HepG2 (cell line): ENCODE results near the gene GJD3. TPM values are rescaled to one million over a fixed set of nuclear protein-coding genes. Genes with fewer than 3 reads are reported as not detected.

ENCODE experiments used
- ATAC-seq: fragments of 200-7000 bp; cut with Tn5 transposase; 3 replicates; pipeline ENCODE4 v1.9.1; 2020; ENCODE audit warnings: mild to moderate bottlenecking, moderate library complexity
- BruUV-seq: library from RNA; stranded (reverse); fragments of 400-500 nt; replicated peaks from 2 replicates; lab custom pipeline; 2021; lab: Mats Ljungman, UMichigan
- CTCF ChIA-PET: fragments of 300-600 bp; formaldehyde crosslinking; extraction: SDS; loops from one replicate; lab custom pipeline; 2021; ENCODE audit warnings: low total read pairs, inconsistent platforms, low intra/inter-chr PET ratio; lab: Yijun Ruan, JAX
- POLR2A ChIA-PET: fragments of 350-600 bp; sonication (Branson Sonifier 250); formaldehyde crosslinking; loops from one replicate; lab custom pipeline; 2020; ENCODE audit warnings: antibody characterized with exemption, inconsistent platforms; lab: Yijun Ruan, JAX
- DNase-seq: peaks from one replicate; pipeline ENCODE4 v3.0.0-alpha.2; 2015; ENCODE audit warnings: low spot score
- FAIRE-seq: peaks from 3 replicates; lab custom pipeline; 2011; peaks lifted over from hg19 to GRCh38; lab: Jason Lieb, UNC
- H2AFZ ChIP-seq: one replicate; pipeline ENCODE4 v1.6.1; 2011; ENCODE audit warnings: low read length, inconsistent platforms
- H3K27ac ChIP-seq: fragments of 300-600 bp; 3 replicates; pipeline ENCODE4 v1.8.0; 2011; ENCODE audit warnings: mixed run types, mild to moderate bottlenecking, mixed read lengths, low read length, inconsistent platforms; ENCODE audit not compliant: insufficient read depth; ENCODE audit errors: extremely low read length
- H3K27me3 ChIP-seq, 2 experiments: fragments of 200-600 bp in 1 of 2; 2 replicates in 1 of 2; 3 replicates in 1 of 2; pipeline versions ENCODE4 v1.6.0 to v1.8.0; 2011; ENCODE audit warnings: low read length in 2 of 2, mild to moderate bottlenecking in 2 of 2, moderate library complexity in 2 of 2, inconsistent platforms in 1 of 2; ENCODE audit not compliant: insufficient read depth in 2 of 2, control insufficient read depth in 1 of 2
- H3K36me3 ChIP-seq, 2 experiments: fragments of 200-600 bp in 1 of 2; replicated peaks in 1 of 2; 2 replicates in 1 of 2; 3 replicates in 1 of 2; pipeline versions ENCODE4 v1.5.1 to v1.8.0; 2011; ENCODE audit warnings: low read length in 2 of 2, inconsistent platforms in 1 of 2; ENCODE audit not compliant: insufficient read depth in 2 of 2, control insufficient read depth in 1 of 2
- H3K4me1 ChIP-seq: 2 replicates; pipeline ENCODE4 v1.5.1; 2012; ENCODE audit warnings: low read length, inconsistent platforms; ENCODE audit not compliant: insufficient read depth
- H3K4me2 ChIP-seq: 2 replicates; pipeline ENCODE4 v1.6.0; 2011; ENCODE audit warnings: low read depth, low read length, inconsistent platforms
- H3K4me3 ChIP-seq, 3 experiments: fragments of 200-600 bp in 1 of 3; sonication (generic), shearing (Covaris generic) in 1 of 3; replicated peaks in 1 of 3; 2 replicates each; pipeline ENCODE4 v1.5.1; 2011 to 2016; ENCODE audit warnings: low read length in 3 of 3, inconsistent platforms in 2 of 3, low read depth in 2 of 3, mild to moderate bottlenecking in 2 of 3, control low read depth in 1 of 3, mixed read lengths in 1 of 3; ENCODE audit not compliant: insufficient read depth in 1 of 3
- H3K79me2 ChIP-seq: one replicate; pipeline ENCODE4 v1.6.1; 2011; ENCODE audit warnings: low read length, inconsistent platforms; ENCODE audit not compliant: insufficient read depth
- H3K9ac ChIP-seq: 2 replicates; pipeline ENCODE4 v1.6.0; 2011; ENCODE audit warnings: mild to moderate bottlenecking, low read depth, low read length, inconsistent platforms; ENCODE audit not compliant: insufficient read depth
- H3K9me3 ChIP-seq: 2 replicates; pipeline ENCODE4 v1.5.1; 2012; ENCODE audit warnings: mild to moderate bottlenecking, low read length
- H4K20me1 ChIP-seq: 2 replicates; pipeline ENCODE4 v1.6.0; 2011; ENCODE audit warnings: inconsistent platforms, mild to moderate bottlenecking, low read length, moderate library complexity; ENCODE audit not compliant: insufficient read depth
- DMTF1 ChIP-seq: sonication (generic); formaldehyde crosslinking; IDR thresholded peaks from 2 replicates; pipeline ENCODE4 v1.4.0; 2020; ENCODE audit warnings: mild to moderate bottlenecking, missing genetic modification reagents
- ETV5 ChIP-seq: IDR thresholded peaks from 2 replicates; pipeline ENCODE4 v1.6.1; 2018; ENCODE audit warnings: missing biosample characterization, missing genetic modification reagents, inconsistent platforms, borderline replicate concordance
- GABPA ChIP-seq, 2 experiments: IDR thresholded peaks; 2 replicates each; pipeline ENCODE4 v1.6.1; 2011 to 2016; ENCODE audit warnings: low read depth in 2 of 2, low read length in 1 of 2, missing biosample characterization in 1 of 2, missing genetic modification characterization in 1 of 2
- GABPB1 ChIP-seq: IDR thresholded peaks from 2 replicates; pipeline ENCODE4 v1.6.1; 2016; ENCODE audit warnings: mild to moderate bottlenecking, missing genetic modification reagents, moderate library complexity, missing compliant biosample characterization
- KDM5B ChIP-seq: sonication (generic); formaldehyde crosslinking; IDR thresholded peaks from 2 replicates; pipeline ENCODE4 v1.4.0; 2020; ENCODE audit warnings: missing genetic modification reagents, mild to moderate bottlenecking, borderline replicate concordance
- RARA ChIP-seq: IDR thresholded peaks from 2 replicates; pipeline ENCODE4 v1.6.1; 2016; ENCODE audit warnings: missing genetic modification reagents, missing compliant biosample characterization
- ZFP91 ChIP-seq: sonication (generic); formaldehyde crosslinking; IDR thresholded peaks from 2 replicates; pipeline ENCODE4 v1.9.0; 2022; ENCODE audit warnings: missing genetic modification reagents, mild to moderate bottlenecking, borderline replicate concordance
- ZNF652 ChIP-seq: IDR thresholded peaks from 2 replicates; pipeline ENCODE4 v1.6.1; 2016; ENCODE audit warnings: low read depth, borderline replicate concordance
- WGBS: methylation state at CpG from one replicate; pipeline ENCODE4 v1.1.6; 2017; ENCODE audit warnings: low lambda C conversion rate; 5-methylcytosine and 5-hydroxymethylcytosine counted together
- in situ Hi-C: cut with HindIII; loops from 2 replicates; pipeline ENCODE4 v1.10.0; 2017; ENCODE audit warnings: low pct_unique_long_range_greater_than_20kb; ENCODE audit not compliant: extremely low pct_ligation_motif_present
- intact Hi-C: fragments of 100-400 bp; cut with micrococcal nuclease; formaldehyde crosslinking; loops from one replicate; pipeline ENCODE4 v1.10.0; 2022; ENCODE audit not compliant: unreplicated experiment
- polyA plus RNA-seq, 8 experiments: library from polyadenylated mRNA; depleted of rRNA in 3 of 8; stranded (reverse) in 7 of 8; unstranded in 1 of 8; fragments of >200 nt; fragmentation: Illumina TruSeq in 4 of 8; extraction: Trizol in 4 of 8; gene quantifications; 2 replicates each; pipeline versions ENCODE4 v1.2.1 to v1.2.3, GENCODE V29; 2011 to 2016; ENCODE audit warnings: low read depth in 4 of 8, missing spikeins in 1 of 8, mixed read lengths in 1 of 8; ENCODE audit not compliant: insufficient read depth in 1 of 8
- total RNA-seq, 5 experiments: library from RNA; depleted of rRNA; stranded (reverse); fragments of >200 nt; fragmentation: Illumina TruSeq; extraction: Trizol; gene quantifications; 2 replicates each; pipeline ENCODE4 v1.2.3, GENCODE V29; 2016; ENCODE audit warnings: low read depth in 1 of 5
- TF ChIP-seq, protein P1 (sequence below): sonication (generic); formaldehyde crosslinking; IDR thresholded peaks from 2 replicates; pipeline ENCODE4 v1.4.0; 2020; ENCODE audit warnings: missing genetic modification reagents
- TF ChIP-seq, protein P2 (sequence below): sonication (generic); formaldehyde crosslinking; IDR thresholded peaks from 2 replicates; pipeline ENCODE4 v1.5.0; 2020; ENCODE audit warnings: mild to moderate bottlenecking, missing genetic modification reagents, borderline replicate concordance

Gene GJD3
- total and polyA plus RNA-seq, 2 of the 13 experiments (the other 11 are each of a cell fraction or from before 2014, with no cell fraction given), result not detected

GRCh38 chr17:40347319-40348135 is 17.0 kb downstream of the GJD3 start:
- peak overlapping the region; percentile 33; the same call in 1 of the 2 replicates for H3K4me2 ChIP-seq
- no TSS peak for BruUV-seq
- H3K9me3 ChIP-seq, result no peaks in the 10 kb centered on the region
- peaks cover 76% of the 10 kb centered on the region for H3K4me1 ChIP-seq
- no peak overlapping the region for H2AFZ ChIP-seq
- intact Hi-C loops (no loop called here), in situ Hi-C loops (no loop called here)
- ChIA-PET POLR2A (no interaction called here), CTCF (no interaction called here)
- no peaks in the 10 kb centered on the region for H3K27me3 ChIP-seq
- FAIRE-seq (no peak), ATAC-seq (no peak), DNase-seq (no peak)
- peaks cover 33% of the 10 kb centered on the region for H3K79me2 ChIP-seq
- WGBS, result 72% methylated on average over 8 of the region's 9 CpGs
- peaks cover 10% of the 10 kb centered on the region; the same call in 1 of the 2 replicates for H4K20me1 ChIP-seq
- H3K27ac ChIP-seq, result no peak overlapping the region
- no peak overlapping the region for H3K4me3 ChIP-seq
- no peak overlapping the region for H3K9ac ChIP-seq
- H3K36me3 ChIP-seq, result peaks cover 25 to 34% of the 10 kb centered on the region in 2 experiments
- TF ChIP-seq ZFP91 (CRISPR knock-in tag) (peak; percentile 44; the same call in 1 of the 2 replicates), RARA (CRISPR knock-in tag) (0 out of 2 replicates have a peak, but pooled peaks have one; percentile 16), DMTF1 (CRISPR knock-in tag) (no peak), GABPB1 (peak; percentile 24; the same call in 1 of the 2 replicates), ETV5 (CRISPR knock-in tag) (peak; percentile 42; the same call in 1 of the 2 replicates), GABPA (IDR thresholded peaks at IDR 0.05; ENCODE audit: low read depth, low read length) (no peak), GABPA (CRISPR knock-in tag; IDR thresholded peaks at IDR 0.05; ENCODE audit: low read depth) (peak; percentile 76), KDM5B (CRISPR knock-in tag) (0 out of 2 replicates have a peak, but pooled peaks have one; percentile 21), ZNF652 (CRISPR knock-in tag) (peak; percentile 93)
- TF ChIP-seq, protein P1, sequence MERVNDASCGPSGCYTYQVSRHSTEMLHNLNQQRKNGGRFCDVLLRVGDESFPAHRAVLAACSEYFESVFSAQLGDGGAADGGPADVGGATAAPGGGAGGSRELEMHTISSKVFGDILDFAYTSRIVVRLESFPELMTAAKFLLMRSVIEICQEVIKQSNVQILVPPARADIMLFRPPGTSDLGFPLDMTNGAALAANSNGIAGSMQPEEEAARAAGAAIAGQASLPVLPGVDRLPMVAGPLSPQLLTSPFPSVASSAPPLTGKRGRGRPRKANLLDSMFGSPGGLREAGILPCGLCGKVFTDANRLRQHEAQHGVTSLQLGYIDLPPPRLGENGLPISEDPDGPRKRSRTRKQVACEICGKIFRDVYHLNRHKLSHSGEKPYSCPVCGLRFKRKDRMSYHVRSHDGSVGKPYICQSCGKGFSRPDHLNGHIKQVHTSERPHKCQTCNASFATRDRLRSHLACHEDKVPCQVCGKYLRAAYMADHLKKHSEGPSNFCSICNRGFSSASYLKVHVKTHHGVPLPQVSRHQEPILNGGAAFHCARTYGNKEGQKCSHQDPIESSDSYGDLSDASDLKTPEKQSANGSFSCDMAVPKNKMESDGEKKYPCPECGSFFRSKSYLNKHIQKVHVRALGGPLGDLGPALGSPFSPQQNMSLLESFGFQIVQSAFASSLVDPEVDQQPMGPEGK (CRISPR knock-in tag), result peak; percentile 26; the same call in 1 of the 2 replicates
- TF ChIP-seq, protein P2, sequence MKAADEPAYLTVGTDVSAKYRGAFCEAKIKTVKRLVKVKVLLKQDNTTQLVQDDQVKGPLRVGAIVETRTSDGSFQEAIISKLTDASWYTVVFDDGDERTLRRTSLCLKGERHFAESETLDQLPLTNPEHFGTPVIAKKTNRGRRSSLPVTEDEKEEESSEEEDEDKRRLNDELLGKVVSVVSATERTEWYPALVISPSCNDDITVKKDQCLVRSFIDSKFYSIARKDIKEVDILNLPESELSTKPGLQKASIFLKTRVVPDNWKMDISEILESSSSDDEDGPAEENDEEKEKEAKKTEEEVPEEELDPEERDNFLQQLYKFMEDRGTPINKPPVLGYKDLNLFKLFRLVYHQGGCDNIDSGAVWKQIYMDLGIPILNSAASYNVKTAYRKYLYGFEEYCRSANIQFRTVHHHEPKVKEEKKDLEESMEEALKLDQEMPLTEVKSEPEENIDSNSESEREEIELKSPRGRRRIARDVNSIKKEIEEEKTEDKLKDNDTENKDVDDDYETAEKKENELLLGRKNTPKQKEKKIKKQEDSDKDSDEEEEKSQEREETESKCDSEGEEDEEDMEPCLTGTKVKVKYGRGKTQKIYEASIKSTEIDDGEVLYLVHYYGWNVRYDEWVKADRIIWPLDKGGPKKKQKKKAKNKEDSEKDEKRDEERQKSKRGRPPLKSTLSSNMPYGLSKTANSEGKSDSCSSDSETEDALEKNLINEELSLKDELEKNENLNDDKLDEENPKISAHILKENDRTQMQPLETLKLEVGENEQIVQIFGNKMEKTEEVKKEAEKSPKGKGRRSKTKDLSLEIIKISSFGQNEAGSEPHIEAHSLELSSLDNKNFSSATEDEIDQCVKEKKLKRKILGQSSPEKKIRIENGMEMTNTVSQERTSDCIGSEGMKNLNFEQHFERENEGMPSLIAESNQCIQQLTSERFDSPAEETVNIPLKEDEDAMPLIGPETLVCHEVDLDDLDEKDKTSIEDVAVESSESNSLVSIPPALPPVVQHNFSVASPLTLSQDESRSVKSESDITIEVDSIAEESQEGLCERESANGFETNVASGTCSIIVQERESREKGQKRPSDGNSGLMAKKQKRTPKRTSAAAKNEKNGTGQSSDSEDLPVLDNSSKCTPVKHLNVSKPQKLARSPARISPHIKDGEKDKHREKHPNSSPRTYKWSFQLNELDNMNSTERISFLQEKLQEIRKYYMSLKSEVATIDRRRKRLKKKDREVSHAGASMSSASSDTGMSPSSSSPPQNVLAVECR, result 0 out of 2 replicates have a peak, but pooled peaks have one; percentile 32
